NCI-H1105 (cell line): Measurements from ENCODE around the gene EPOP.

Source experiments
- DNase-seq: peaks from one replicate; lab custom pipeline; 2025; lab: John Stamatoyannopoulos, UW

Gene EPOP

DNA sequence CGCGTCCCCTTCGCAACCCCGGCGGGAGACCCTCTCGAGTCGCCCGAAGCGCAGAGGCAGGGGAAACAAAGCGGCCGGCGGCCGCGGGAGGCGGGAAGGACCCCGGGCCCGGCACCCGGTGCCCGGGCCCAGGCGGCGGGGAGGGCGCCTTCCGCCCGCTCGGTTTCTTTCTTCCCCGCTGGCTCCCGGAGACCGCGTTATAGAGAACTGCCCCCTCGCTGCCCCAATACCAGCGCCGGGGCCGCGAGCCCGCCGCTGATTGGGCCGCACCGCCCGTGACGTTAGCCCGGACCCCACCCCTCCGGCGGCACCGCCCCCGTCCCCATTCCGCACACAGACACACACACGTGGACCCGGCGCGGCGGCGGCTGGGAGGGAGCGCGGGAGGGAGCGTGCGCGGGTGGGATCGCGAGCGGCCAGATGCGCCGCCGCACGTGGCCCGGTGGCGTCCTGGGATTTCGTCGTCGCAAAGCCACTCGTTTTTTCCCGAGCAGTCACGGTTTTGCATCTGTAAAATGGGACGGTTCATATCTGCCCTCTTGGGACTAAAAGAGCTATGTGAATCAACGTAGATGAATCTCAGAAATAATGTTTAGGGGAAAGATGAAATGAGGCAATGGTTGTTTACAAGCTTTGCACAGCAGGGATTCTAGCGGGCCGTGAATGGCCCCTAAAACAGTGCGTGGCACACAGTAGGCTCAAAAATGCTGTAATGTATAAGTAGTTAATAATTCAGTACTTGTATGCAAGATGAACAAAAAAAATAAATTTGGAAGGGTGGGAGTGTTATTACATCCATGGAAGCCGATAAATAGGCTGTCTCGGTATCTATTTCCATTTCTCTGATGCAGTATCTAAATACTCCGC lies at the start of gene EPOP:
Gene EPOP, minus strand, starts transcription at position 209 of the 867 bp plus-strand sequence. CDS start 462 bp downstream, outside the sequence.
- peak; percentile 70 for DNase-seq

DNA sequence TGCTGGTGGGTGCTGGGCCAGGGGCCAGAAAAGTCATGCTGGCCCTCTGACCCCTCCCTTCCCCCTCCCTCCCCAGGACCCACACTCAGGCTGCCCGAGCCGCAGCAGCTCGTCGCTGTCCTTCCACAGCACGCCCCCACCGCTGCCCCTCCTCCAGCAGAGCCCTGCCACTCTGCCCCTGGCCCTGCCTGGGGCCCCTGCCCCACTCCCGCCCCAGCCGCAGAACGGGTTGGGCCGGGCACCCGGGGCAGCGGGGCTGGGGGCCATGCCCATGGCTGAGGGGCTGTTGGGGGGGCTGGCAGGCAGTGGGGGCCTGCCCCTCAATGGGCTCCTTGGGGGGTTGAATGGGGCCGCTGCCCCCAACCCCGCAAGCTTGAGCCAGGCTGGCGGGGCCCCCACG lies 47.0 kb upstream of the EPOP start:
- no peak for DNase-seq

GRCh38 chr17:38720941-38721340 lies 46.2 kb upstream of the EPOP start:
- DNase-seq = no peak

- no peak for DNase-seq
Measured at GRCh38 chr17:38719943-38720641, 45.3 kb upstream of the EPOP start.

DNA sequence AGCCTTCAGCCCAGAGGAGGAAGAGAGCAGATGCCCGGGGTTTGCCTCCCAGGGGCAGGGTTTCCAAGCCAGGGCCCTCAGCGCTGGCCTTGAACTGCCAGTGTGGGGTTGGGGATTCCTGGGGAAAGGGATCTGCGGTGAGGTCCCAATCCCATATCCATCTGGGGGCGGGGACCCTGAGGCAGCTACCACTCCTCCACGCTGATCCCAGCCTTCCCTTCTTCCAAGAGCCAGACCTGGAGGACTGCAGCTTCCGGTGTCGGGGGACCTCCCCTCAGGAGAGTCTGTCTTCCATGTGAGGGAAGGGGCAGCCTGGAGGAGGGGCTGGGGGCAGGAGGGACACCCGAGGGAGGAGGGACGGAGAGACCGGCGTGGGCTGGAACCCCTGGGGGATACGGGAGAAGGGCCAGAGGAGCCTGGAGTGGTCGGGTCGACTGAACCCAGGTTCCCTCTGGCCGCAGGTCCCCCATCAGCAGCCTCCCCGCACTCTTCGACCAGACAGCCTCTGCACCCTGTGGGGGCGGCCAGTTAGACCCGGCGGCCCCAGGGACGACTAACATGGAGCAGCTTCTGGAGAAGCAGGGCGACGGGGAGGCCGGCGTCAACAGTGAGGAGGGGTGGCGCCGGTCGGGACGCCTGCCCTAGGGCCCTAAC lies 44.7 kb upstream of the EPOP start:
- DNase-seq = no peak

- no peak for DNase-seq
Measured at GRCh38 chr17:38717139-38717745, 42.5 kb upstream of the EPOP start.

- DNase-seq = no peak
Measured at GRCh38 chr17:38716368-38717005, 41.7 kb upstream of the EPOP start.

- DNase-seq = no peak
Measured at GRCh38 chr17:38715216-38715943, 40.6 kb upstream of the EPOP start.

GRCh38 chr17:38713456-38714075 lies 38.8 kb upstream of the EPOP start:
- DNase-seq = no peak

- DNase-seq = no peak
Measured at GRCh38 chr17:38712593-38712992, 37.8 kb upstream of the EPOP start.

DNA sequence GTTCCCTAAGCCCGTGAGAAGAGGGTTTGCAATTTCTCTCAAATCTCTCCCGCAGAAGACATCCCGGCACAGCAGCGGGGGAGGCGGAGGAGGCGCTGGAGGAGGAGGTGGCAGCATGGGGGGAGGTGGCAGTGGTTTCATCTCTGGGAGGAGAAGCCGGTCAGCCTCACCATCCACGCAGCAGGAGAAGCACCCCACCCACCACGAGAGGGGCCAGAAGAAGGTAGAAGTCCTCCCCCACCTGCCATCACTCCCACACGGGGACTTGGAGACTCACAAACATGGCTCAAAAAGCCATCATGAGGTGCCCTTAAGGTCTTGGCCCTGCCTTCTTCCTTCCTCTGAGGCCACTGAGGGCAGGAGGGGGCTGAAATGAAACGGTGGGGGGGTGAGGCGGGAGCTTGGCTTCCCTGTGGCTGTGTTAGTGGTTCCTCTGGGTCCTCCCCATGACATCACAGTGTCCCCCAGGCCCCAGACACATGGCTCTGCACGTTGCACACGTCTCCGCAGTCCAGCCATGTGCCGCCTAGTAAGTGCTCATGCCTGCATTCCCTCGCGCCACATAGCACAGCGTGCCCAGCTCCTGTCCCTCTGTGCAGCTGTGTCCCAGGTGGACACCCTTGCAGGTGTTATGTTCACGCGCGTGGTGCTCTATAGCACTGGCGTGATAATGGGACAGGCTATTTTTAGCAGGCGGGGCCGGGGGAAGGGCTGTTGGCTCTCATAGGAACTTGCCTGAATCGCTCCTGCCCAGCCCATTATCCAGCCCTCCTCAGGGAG lies 37.2 kb upstream of the EPOP start:
- no peak for DNase-seq

DNA sequence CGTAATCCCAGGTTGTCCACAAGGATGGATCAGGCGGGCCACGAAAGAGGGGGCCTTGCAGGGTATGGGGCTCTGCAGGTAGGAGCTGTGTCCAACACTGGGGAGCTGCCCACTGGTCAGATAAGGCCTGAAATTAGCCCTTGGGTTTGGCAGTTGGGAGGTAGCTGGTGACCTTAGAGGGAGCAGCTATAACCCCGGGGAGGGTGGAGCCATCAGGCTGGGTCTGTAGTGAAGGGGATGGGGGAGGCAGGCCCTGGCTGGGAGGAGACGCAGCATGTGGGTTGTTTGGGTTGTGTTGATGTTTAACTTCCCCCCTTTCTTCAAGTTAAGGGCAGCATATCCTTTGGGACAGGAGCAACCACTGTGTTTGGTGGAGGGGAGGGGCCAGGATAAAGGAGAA lies 36.2 kb upstream of the EPOP start:
- no peak for DNase-seq

DNA sequence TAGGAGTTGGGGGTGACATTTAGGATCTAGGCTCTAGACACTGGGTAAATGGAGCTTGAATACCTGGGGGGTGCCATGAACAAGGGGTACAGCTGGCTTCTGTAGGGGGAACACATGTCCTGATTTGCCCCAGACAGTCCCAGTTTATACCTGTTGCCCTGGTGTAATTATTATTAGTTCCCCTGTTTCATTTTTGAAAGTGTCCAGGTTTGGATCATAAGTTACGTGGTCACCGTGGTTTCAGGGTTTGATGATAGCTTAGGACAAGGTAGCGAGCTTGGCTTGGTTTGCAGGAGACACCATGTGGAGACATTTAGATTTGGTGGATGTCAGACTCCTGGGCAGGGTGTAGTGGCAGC lies 35.8 kb upstream of the EPOP start:
- no peak for DNase-seq

DNA sequence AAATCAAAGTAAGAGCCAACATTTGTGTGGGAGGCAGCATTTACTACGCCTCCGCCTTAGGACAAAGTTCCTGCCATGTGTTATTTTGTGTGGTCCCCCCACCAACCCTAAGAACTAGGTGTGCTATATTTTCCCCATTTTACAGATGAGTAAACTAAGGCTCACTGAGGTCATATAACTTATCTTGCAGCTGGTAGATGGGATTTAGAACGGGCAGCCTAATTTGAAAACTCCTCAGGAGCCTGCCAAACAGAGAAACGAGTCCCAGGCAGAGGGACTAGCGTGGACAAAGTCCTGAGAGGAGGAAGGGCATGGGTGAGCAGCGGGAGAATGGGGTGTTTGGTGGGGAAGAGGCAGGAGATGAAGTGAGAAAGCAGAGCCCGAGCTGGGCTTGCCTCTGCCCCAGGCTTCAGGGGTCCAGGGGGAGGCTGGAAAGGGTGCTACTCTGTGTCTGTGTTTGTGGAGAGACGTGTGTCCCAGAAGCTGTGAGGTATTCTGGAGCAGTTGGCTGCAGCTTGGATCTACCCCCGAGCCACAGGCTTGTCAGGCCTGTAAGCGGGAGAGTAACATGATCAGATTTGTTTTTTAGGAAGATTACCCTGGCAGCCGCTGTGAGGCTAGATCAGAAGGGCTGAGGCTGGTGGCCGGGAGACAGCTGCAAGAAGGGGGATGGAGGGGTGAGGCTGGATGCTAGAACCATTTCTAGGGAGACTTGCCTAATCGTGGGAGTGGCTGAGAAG lies 35.3 kb upstream of the EPOP start:
- DNase-seq = no peak

DNA sequence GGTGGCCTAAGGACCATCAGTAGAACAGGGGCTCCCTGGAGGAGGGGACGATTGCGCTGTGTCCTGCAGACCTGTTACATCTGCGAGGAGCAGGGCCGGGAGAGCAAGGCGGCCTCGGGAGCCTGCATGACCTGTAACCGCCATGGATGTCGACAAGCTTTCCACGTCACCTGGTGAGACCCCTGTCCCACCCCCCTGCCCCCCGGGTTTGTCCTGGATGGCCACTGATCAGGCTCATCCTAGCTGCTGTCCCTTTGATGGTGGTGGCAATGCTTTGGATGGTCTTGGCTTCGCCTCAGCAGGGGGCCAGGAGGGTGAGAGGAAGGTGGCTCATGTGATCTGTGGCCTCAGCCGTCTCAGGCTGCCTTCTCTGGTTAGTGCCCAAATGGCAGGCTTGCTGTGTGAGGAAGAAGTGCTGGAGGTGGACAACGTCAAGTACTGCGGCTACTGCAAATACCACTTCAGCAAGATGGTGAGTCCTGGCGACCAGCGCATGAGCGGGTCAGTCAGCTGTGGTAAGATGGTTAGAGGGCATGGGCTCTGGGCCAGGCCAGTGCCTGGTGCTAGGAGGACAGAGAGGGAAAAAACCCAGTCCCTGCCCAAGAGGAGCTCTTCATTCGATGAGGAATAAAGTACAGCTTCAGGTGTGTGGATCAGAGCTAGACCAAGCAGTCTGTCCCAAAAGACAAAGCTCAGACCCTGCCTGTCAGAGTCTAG lies 34.5 kb upstream of the EPOP start:
- no peak for DNase-seq

- no peak for DNase-seq
Measured at GRCh38 chr17:38707678-38708351, 33.1 kb upstream of the EPOP start.

GRCh38 chr17:38706505-38707216 lies 31.9 kb upstream of the EPOP start:
- no peak for DNase-seq
